Keratinocyte (primary cell): ENCODE results near the gene SPATA24.

Source experiments
- EZH2 ChIP-seq: IDR thresholded peaks from one replicate; pipeline ENCODE4 v1.6.1; 2012; ENCODE audit warnings: inconsistent platforms, mild to moderate bottlenecking, low read length, moderate library complexity
- TF ChIP-seq, protein P1 (sequence below), 3 experiments: IDR thresholded peaks in 1 of 3; conservative IDR thresholded peaks in 1 of 3; optimal IDR thresholded peaks in 1 of 3; 2 replicates in 2 of 3; 3 replicates in 1 of 3; pipeline versions ENCODE3 to v1.5.1; 2011; ENCODE audit warnings: low read length in 3 of 3, mild to moderate bottlenecking in 3 of 3, moderate library complexity in 2 of 3, control low read depth in 1 of 3, inconsistent platforms in 1 of 3; ENCODE audit not compliant: insufficient read depth in 2 of 3; ENCODE audit errors: extremely low read depth in 1 of 3

GRCh38 chr5:139374909-139375308 is 29.0 kb downstream of the SPATA24 start:
- TF ChIP-seq, protein P1, sequence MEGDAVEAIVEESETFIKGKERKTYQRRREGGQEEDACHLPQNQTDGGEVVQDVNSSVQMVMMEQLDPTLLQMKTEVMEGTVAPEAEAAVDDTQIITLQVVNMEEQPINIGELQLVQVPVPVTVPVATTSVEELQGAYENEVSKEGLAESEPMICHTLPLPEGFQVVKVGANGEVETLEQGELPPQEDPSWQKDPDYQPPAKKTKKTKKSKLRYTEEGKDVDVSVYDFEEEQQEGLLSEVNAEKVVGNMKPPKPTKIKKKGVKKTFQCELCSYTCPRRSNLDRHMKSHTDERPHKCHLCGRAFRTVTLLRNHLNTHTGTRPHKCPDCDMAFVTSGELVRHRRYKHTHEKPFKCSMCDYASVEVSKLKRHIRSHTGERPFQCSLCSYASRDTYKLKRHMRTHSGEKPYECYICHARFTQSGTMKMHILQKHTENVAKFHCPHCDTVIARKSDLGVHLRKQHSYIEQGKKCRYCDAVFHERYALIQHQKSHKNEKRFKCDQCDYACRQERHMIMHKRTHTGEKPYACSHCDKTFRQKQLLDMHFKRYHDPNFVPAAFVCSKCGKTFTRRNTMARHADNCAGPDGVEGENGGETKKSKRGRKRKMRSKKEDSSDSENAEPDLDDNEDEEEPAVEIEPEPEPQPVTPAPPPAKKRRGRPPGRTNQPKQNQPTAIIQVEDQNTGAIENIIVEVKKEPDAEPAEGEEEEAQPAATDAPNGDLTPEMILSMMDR (optimal IDR thresholded peaks at IDR 0.05 in 1 of 3, IDR thresholded peaks at IDR 0.05 in 1 of 3, conservative IDR thresholded peaks at IDR 0.05 in 1 of 3; ENCODE audit: extremely low read depth in 1 of 3, insufficient read depth in 2 of 3, low read length in 3 of 3), result no peak
- no peak for TF ChIP-seq EZH2
